ENCODE data around the gene B3GNT4.
"Not testable (repeated sequence)": the region's sequence is repeated elsewhere in the genome, so short reads cannot be mapped to it uniquely, and the experiment has no call there.

Gene B3GNT4

GRCh38 chr12:122189626-122190475 lies 13.7 kb upstream of the B3GNT4 start:
- DNase-seq (ENCODE audit: low read depth), result no peak

- DNase-seq (ENCODE audit: low read depth), result peak; percentile 63
These were observed 12.5 kb upstream of the B3GNT4 start for GRCh38 chr12:122190842-122191668.

- no peak for DNase-seq (ENCODE audit: low read depth)
These were observed 11.1 kb upstream of the B3GNT4 start for GRCh38 chr12:122192441-122192840.

GRCh38 chr12:122194804-122195203 lies 8.7 kb upstream of the B3GNT4 start:
- DNase-seq (ENCODE audit: low read depth), result no peak

GRCh38 chr12:122195405-122195804 lies 8.1 kb upstream of the B3GNT4 start:
- no peak for DNase-seq (ENCODE audit: low read depth)

- no peak for DNase-seq (ENCODE audit: low read depth)
These were observed 5.9 kb upstream of the B3GNT4 start for GRCh38 chr12:122197612-122197966.

- no peak for DNase-seq (ENCODE audit: low read depth)
These were observed 3.8 kb upstream of the B3GNT4 start for GRCh38 chr12:122199484-122200355.

- no peak for DNase-seq (ENCODE audit: low read depth)
These were observed 2.9 kb upstream of the B3GNT4 start for GRCh38 chr12:122200541-122201175.

- DNase-seq (ENCODE audit: low read depth), result no peak
These were observed 2.1 kb upstream of the B3GNT4 start for GRCh38 chr12:122201381-122201780.

GRCh38 chr12:122202017-122202416 lies 1.5 kb upstream of the B3GNT4 start:
- DNase-seq (ENCODE audit: low read depth), result no peak

- not testable (repeated sequence) for DNase-seq (ENCODE audit: low read depth)
These were observed 698 bp upstream of the B3GNT4 start for GRCh38 chr12:122202811-122203210.

GRCh38 chr12:122204167-122205052 lies 901 bp downstream of the B3GNT4 start:
- DNase-seq (ENCODE audit: low read depth), result no peak

GRCh38 chr12:122205053-122205925 lies 1.8 kb downstream of the B3GNT4 start:
- no peak for DNase-seq (ENCODE audit: low read depth)

- no peak for DNase-seq (ENCODE audit: low read depth)
These were observed 2.8 kb downstream of the B3GNT4 start for GRCh38 chr12:122206111-122206881.

- DNase-seq (ENCODE audit: low read depth), result no peak
These were observed 3.5 kb downstream of the B3GNT4 start for GRCh38 chr12:122206976-122207375.

- DNase-seq (ENCODE audit: low read depth), result no peak
These were observed 3.9 kb downstream of the B3GNT4 start for GRCh38 chr12:122207391-122207790.

- no peak for DNase-seq (ENCODE audit: low read depth)
These were observed 4.7 kb downstream of the B3GNT4 start for GRCh38 chr12:122208073-122208820.

- DNase-seq (ENCODE audit: low read depth), result no peak
These were observed 12.3 kb downstream of the B3GNT4 start for GRCh38 chr12:122215771-122216170.

Data from activated T-cell treated with anti-CD3 and anti-CD28 coated beads for 24 hours (primary cell).